GM12891 (cell line): Measurements from ENCODE around the gene EMX1.

Experiments
- DNase-seq: peaks from one replicate; pipeline ENCODE4 v3.0.0; 2011; ENCODE audit warnings: low spot score; ENCODE audit not compliant: insufficient read length
- FAIRE-seq: peaks from 2 replicates; lab custom pipeline; 2011; peaks lifted over from hg19 to GRCh38; lab: Jason Lieb, UNC
- PAX5 ChIP-seq: IDR thresholded peaks from 2 replicates; pipeline ENCODE4 v1.6.1; 2011; ENCODE audit warnings: low read length, moderate library complexity, mild to moderate bottlenecking; ENCODE audit not compliant: insufficient read depth, severe bottlenecking
- POLR2A ChIP-seq: IDR thresholded peaks from 2 replicates; pipeline ENCODE4 v1.6.1; 2011; ENCODE audit warnings: low read depth, low read length, control low read depth
- POLR2AphosphoS5 ChIP-seq: IDR thresholded peaks from 2 replicates; pipeline ENCODE4 v1.6.1; 2011; ENCODE audit warnings: low read depth, low read length, control low read depth
- POU2F2 ChIP-seq: IDR thresholded peaks from 2 replicates; pipeline ENCODE4 v1.6.1; 2011; ENCODE audit warnings: low read depth, mild to moderate bottlenecking, control low read depth, low read length, moderate library complexity
- SPI1 ChIP-seq: IDR thresholded peaks from 2 replicates; pipeline ENCODE4 v1.6.1; 2011; ENCODE audit warnings: low read depth, low read length, control low read depth
- TAF1 ChIP-seq: IDR thresholded peaks from 2 replicates; pipeline ENCODE4 v1.6.1; 2011; ENCODE audit warnings: low read depth, low read length, control low read depth

EMX1 gene

DNA sequence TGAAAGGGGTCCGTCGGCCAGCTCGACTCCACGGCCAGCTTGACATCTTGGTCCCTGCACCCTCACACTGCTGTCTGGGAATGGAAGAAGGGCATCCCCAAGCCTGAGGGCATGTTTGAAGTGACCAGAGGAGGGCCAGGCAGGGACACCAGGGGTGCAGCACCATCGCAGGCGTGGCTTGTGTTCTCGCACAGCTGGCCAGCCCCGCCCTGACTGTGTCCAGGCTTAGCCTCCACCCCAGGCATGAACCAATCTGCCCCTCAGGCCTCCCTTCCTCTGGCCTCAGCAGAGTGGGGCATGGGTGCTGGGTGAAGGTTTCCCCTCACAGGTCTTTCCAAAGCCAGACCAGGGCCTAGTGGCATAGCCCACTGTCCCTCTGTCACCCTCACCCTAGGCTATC, 25.0 kb downstream of the EMX1 start:
- no peak for FAIRE-seq
- DNase-seq = no peak
- TF ChIP-seq POU2F2 (no peak), SPI1 (no peak), PAX5 (no peak)

- no peak for TF ChIP-seq POLR2AphosphoS5
- no peak for TF ChIP-seq PAX5
- no peak for TF ChIP-seq TAF1
- no peak for DNase-seq
- FAIRE-seq = no peak
These were observed 25.6 kb downstream of the EMX1 start for GRCh38 chr2:72942881-72943418.

DNA sequence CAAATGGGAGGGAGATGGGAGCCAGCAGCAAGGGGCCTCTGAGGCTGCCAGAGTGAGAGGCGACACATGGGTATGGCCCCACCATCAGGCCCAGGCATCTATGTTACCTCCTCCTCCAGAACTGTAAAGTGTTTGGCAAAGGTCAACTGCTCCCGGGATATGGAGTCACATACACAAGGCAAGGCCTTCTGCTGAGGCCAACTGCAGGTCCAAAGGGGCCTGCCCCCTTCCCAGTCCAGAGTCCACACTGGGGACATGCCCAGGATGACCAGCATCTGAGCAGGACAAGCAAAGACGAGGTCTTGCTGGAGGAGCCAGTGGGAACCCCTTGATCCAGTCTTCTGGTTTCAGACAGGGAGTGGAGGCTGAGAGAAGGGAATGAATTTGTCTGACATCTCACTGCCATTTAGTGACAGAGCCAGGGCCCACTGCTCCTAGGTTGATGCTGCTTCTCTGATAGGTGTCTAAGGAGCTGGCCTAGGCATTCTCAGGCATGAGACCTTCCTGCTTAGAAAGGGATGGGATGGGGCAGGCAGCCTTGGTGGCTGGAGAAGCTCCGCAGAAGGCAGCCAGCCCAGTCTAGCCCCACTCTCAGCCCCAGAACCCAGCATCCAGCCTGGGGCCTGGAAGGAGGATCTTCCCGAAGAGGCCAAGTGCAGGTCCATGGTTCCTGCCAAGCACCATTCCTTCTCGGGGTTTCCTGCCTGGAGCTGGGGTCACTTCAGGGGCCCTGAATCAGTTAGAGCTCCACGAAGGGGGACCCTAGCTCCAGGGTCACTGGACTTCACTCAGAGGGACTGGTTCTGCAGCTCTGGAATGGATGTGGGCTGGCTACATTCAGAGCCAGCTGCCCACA, 26.4 kb downstream of the EMX1 start:
- DNase-seq (no peak), FAIRE-seq (no peak)
- no peak for TF ChIP-seq POLR2A
- no peak for TF ChIP-seq TAF1
- TF ChIP-seq PAX5 = no peak
- no peak for TF ChIP-seq SPI1
- TF ChIP-seq POU2F2 = no peak
- TF ChIP-seq POLR2AphosphoS5 = no peak

GRCh38 chr2:72944804-72945449, 27.6 kb downstream of the EMX1 start:
- DNase-seq = no peak
- no peak for FAIRE-seq
- TF ChIP-seq POLR2AphosphoS5 = no peak
- TF ChIP-seq POLR2A = no peak
- no peak for TF ChIP-seq SPI1

DNA sequence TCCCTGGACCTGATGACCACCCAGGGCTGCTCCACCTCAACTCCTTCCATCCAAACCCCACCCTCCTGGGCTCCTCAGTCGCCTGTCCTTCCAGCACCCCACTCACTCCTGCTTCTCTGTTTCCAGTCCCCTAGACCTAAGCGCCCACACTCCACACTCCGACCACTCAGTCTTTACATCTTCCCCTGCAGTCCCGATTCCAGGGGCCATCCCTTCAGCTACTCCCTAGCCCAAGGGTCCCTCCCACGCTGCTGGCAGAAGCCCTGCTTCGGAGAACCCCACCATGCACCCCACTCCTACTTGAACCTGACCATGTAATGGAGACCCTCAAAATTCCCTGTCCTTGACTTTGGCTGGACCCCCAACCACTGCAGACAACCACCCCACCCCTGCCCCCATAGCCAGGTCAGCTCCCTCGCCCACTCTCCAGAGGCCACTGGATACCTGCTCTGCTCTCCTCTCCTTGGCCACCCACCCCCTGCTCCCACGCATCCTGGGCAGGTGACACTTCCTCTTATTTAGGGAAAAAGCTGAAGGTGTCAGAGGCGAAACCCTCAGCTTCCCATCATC, 28.2 kb downstream of the EMX1 start:
- no peak for FAIRE-seq
- TF ChIP-seq POLR2AphosphoS5 = no peak
- TF ChIP-seq SPI1 = 0 out of 2 replicates have a peak, but pooled peaks have one; percentile 11
- no peak for DNase-seq

DNA sequence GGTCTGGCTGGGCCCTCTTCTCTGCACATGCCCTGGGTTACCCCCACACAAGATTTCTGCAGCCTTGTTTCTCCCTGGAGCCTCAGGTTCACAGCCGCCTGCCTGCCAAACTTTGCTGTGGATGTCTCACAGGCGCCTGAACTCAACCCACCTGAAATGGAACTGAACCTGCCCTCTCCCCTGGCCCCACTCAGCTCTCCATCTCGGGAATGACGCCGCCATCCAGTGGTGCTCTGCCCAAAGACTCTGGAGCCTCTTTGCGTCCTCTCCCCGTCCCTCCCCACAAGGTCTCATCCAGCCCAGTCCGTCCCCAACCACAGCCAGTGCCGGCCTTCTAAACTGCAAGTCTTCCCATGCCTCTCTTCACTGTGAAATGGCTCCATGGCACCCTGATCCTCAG, 29.1 kb downstream of the EMX1 start:
- FAIRE-seq (no peak), DNase-seq (no peak)
- TF ChIP-seq PAX5 = no peak
- no peak for TF ChIP-seq SPI1
- TF ChIP-seq POU2F2 = no peak

GRCh38 chr2:72947952-72948830, 30.9 kb downstream of the EMX1 start:
- DNase-seq (no peak), FAIRE-seq (no peak)
- TF ChIP-seq POLR2A = no peak
- TF ChIP-seq POU2F2 = no peak
- no peak for TF ChIP-seq TAF1
- no peak for TF ChIP-seq PAX5
- no peak for TF ChIP-seq SPI1
- no peak for TF ChIP-seq POLR2AphosphoS5

- TF ChIP-seq TAF1 = no peak
- TF ChIP-seq POLR2AphosphoS5 = no peak
- TF ChIP-seq POLR2A = no peak
- no peak for TF ChIP-seq POU2F2
- no peak for TF ChIP-seq PAX5
- no peak for TF ChIP-seq SPI1
- no peak for FAIRE-seq
- no peak for DNase-seq
These were observed 31.7 kb downstream of the EMX1 start for GRCh38 chr2:72949045-72949444.

- DNase-seq (no peak), FAIRE-seq (no peak)
- no peak for TF ChIP-seq POLR2AphosphoS5
- no peak for TF ChIP-seq SPI1
- no peak for TF ChIP-seq POU2F2
- no peak for TF ChIP-seq PAX5
- no peak for TF ChIP-seq POLR2A
- no peak for TF ChIP-seq TAF1
These were observed 32.3 kb downstream of the EMX1 start for GRCh38 chr2:72949642-72950041.
